GM12878 (cell line): ENCODE measurements around the gene PPARD. TPM values are rescaled to one million over a fixed set of nuclear protein-coding genes. Genes with fewer than 3 reads are reported as not detected.
A peak's percentile ranks its signal among the peaks of the same experiment; 100 is the strongest.

Experiments used
- ATAC-seq: fragments of 200-7000 bp; cut with Tn5 transposase; 3 replicates; pipeline ENCODE4 v1.9.1; 2020; ENCODE audit warnings: mild to moderate bottlenecking, moderate library complexity
- BruUV-seq: library from RNA; stranded (reverse); fragments of 400-500 nt; replicated peaks from 2 replicates; lab custom pipeline; 2021; lab: Mats Ljungman, UMichigan
- CTCF ChIA-PET: fragments of 300-600 bp; sonication (Branson Sonifier 250); formaldehyde crosslinking; extraction: SDS; loops from one replicate; lab custom pipeline; 2021; ENCODE audit warnings: inconsistent platforms; lab: Yijun Ruan, JAX
- POLR2A ChIA-PET: fragments of 350-600 bp; formaldehyde crosslinking; extraction: SDS; loops from one replicate; lab custom pipeline; 2021; ENCODE audit warnings: inconsistent platforms; lab: Charles Lee
- RAD21 ChIA-PET: fragments of 300-600 bp; sonication (Branson Sonifier 250); formaldehyde crosslinking; loops from one replicate; lab custom pipeline; 2023; ENCODE audit warnings: antibody characterized with exemption; ENCODE audit not compliant: unreplicated experiment; lab: Charles Lee
- SMC1A ChIA-PET: fragments of 300-600 bp; sonication (Branson Sonifier 250); formaldehyde crosslinking; loops from one replicate; lab custom pipeline; 2023; ENCODE audit not compliant: unreplicated experiment, uncharacterized antibody; lab: Charles Lee
- DNase-seq: peaks from one replicate; pipeline ENCODE4 v3.0.0-alpha.2; 2011; ENCODE audit warnings: low read depth, low spot score
- FAIRE-seq: peaks from 3 replicates; lab custom pipeline; 2011; peaks lifted over from hg19 to GRCh38; lab: Jason Lieb, UNC
- H2AFZ ChIP-seq: 2 replicates; pipeline ENCODE4 v1.6.0; 2011; ENCODE audit warnings: low read depth, low read length, control low read depth; ENCODE audit not compliant: control insufficient read depth
- H3K27ac ChIP-seq: 2 replicates; pipeline ENCODE4 v1.5.1; 2011; ENCODE audit warnings: control low read depth; ENCODE audit not compliant: control insufficient read depth, insufficient read depth
- H3K27me3 ChIP-seq, 2 experiments: replicated peaks in 1 of 2; 2 replicates each; pipeline versions ENCODE4 v1.6.0 to v1.6.1; 2011; ENCODE audit warnings: low read length in 1 of 2; ENCODE audit not compliant: control insufficient read depth in 2 of 2, insufficient read depth in 2 of 2
- H3K36me3 ChIP-seq, 2 experiments: 2 replicates each; pipeline ENCODE4 v1.5.1; 2011; ENCODE audit warnings: low read length in 1 of 2; ENCODE audit not compliant: control insufficient read depth in 2 of 2, insufficient read depth in 2 of 2
- H3K4me1 ChIP-seq: 2 replicates; pipeline ENCODE4 v1.6.1; 2011; ENCODE audit warnings: mild to moderate bottlenecking, low read length, moderate library complexity, mixed read lengths; ENCODE audit not compliant: control insufficient read depth, insufficient read depth
- H3K4me2 ChIP-seq: 2 replicates; pipeline ENCODE4 v1.6.0; 2011; ENCODE audit warnings: control low read depth; ENCODE audit not compliant: control insufficient read depth, insufficient read depth
- H3K4me3 ChIP-seq: fragments of 200-600 bp; sonication (generic); 2 replicates; pipeline ENCODE4 v1.5.1; 2016
- H3K79me2 ChIP-seq: 2 replicates; pipeline ENCODE4 v1.6.0; 2011; ENCODE audit warnings: low read length; ENCODE audit not compliant: control insufficient read depth, insufficient read depth
- H3K9ac ChIP-seq: 2 replicates; pipeline ENCODE4 v1.8.0; 2011; ENCODE audit warnings: low read length, control low read depth, mixed read lengths; ENCODE audit not compliant: control insufficient read depth, insufficient read depth
- H3K9me3 ChIP-seq: replicated peaks from 3 replicates; pipeline ENCODE4 v1.5.1; 2011; ENCODE audit warnings: mild to moderate bottlenecking, low read length; ENCODE audit not compliant: control insufficient read depth, insufficient read depth
- H4K20me1 ChIP-seq: 2 replicates; pipeline ENCODE4 v1.6.0; 2011; ENCODE audit not compliant: control insufficient read depth, insufficient read depth
- ASH2L ChIP-seq: fragments of 300-600, 200-600 bp; sonication (generic); IDR thresholded peaks from 2 replicates; pipeline ENCODE4 v1.6.1; 2017; ENCODE audit warnings: low read depth, mild to moderate bottlenecking, borderline replicate concordance
- ATF7 ChIP-seq: fragments of 450-650 bp; IDR thresholded peaks from 2 replicates; pipeline ENCODE4 v1.6.1; 2016; ENCODE audit warnings: low read depth, mild to moderate bottlenecking
- BACH1 ChIP-seq: fragments of 450-650 bp; IDR thresholded peaks from 2 replicates; pipeline ENCODE4 v1.6.1; 2017; ENCODE audit warnings: mild to moderate bottlenecking, borderline replicate concordance
- DPF2 ChIP-seq: fragments of 450-650 bp; IDR thresholded peaks from 2 replicates; pipeline ENCODE4 v1.6.1; 2017; ENCODE audit warnings: mild to moderate bottlenecking
- EED ChIP-seq: sonication (generic); IDR thresholded peaks from 2 replicates; pipeline ENCODE4 v1.6.1; 2016; ENCODE audit warnings: antibody characterized with exemption, low read depth
- EGR1 ChIP-seq, 2 experiments: IDR thresholded peaks; 1 replicate in 1 of 2; 2 replicates in 1 of 2; pipeline ENCODE4 v1.6.1; 2011 to 2012; ENCODE audit warnings: low read depth in 2 of 2, low read length in 2 of 2, borderline replicate concordance in 1 of 2, mild to moderate bottlenecking in 1 of 2, moderate library complexity in 1 of 2
- ETV6 ChIP-seq, 2 experiments: fragments of 450-650 bp in 1 of 2; IDR thresholded peaks in 1 of 2; conservative IDR thresholded peaks in 1 of 2; 2 replicates each; pipeline ENCODE4 v1.6.1; 2014; ENCODE audit warnings: antibody characterized with exemption in 1 of 2, borderline replicate concordance in 1 of 2, low read depth in 1 of 2, mild to moderate bottlenecking in 1 of 2, moderate library complexity in 1 of 2
- FOXK2 ChIP-seq: fragments of 450-650 bp; IDR thresholded peaks from 2 replicates; pipeline ENCODE4 v1.6.1; 2017; ENCODE audit warnings: mild to moderate bottlenecking, moderate library complexity
- GABPA ChIP-seq: IDR thresholded peaks from 2 replicates; pipeline ENCODE4 v1.6.1; 2014; ENCODE audit warnings: antibody characterized with exemption, low read depth, mild to moderate bottlenecking, inconsistent platforms
- HSF1 ChIP-seq: fragments of 150-350 bp; IDR thresholded peaks from 2 replicates; pipeline ENCODE4 v1.6.1; 2014; ENCODE audit warnings: mild to moderate bottlenecking, low read depth, low read length
- IKZF1 ChIP-seq: fragments of 450-650 bp; conservative IDR thresholded peaks from 2 replicates; pipeline ENCODE4 v1.6.1; 2017; ENCODE audit warnings: antibody characterized with exemption, mild to moderate bottlenecking
- NR2C1 ChIP-seq: fragments of 450-650 bp; IDR thresholded peaks from 2 replicates; pipeline ENCODE4 v1.6.1; 2017; ENCODE audit warnings: antibody characterized with exemption, mild to moderate bottlenecking, moderate library complexity
- PAX5 ChIP-seq: IDR thresholded peaks from 2 replicates; pipeline ENCODE4 v1.6.1; 2011; ENCODE audit warnings: low read depth, low read length, borderline replicate concordance
- POLR2AphosphoS5 ChIP-seq: IDR thresholded peaks from 2 replicates; pipeline ENCODE4 v1.6.1; 2011; ENCODE audit warnings: mild to moderate bottlenecking, low read length, inconsistent platforms
- RUNX3 ChIP-seq: IDR thresholded peaks from 2 replicates; pipeline ENCODE4 v1.6.1; 2012; ENCODE audit warnings: low read length, inconsistent platforms
- SP1 ChIP-seq: IDR thresholded peaks from one replicate; pipeline ENCODE4 v1.6.1; 2011; ENCODE audit warnings: low read depth, low read length
- SPI1 ChIP-seq: IDR thresholded peaks from 2 replicates; pipeline ENCODE4 v1.6.1; 2011; ENCODE audit warnings: low read depth, mild to moderate bottlenecking, low read length, moderate library complexity, borderline replicate concordance; ENCODE audit not compliant: insufficient read depth
- SRF ChIP-seq, 2 experiments: IDR thresholded peaks; 2 replicates each; pipeline ENCODE4 v1.6.1; 2011; ENCODE audit warnings: low read depth in 2 of 2, low read length in 2 of 2, mild to moderate bottlenecking in 1 of 2, moderate library complexity in 1 of 2
- TAF1 ChIP-seq: IDR thresholded peaks from 2 replicates; pipeline ENCODE4 v1.6.1; 2011; ENCODE audit warnings: mild to moderate bottlenecking, low read depth, low read length, borderline replicate concordance
- ZSCAN29 ChIP-seq: fragments of 450-650 bp; IDR thresholded peaks from 2 replicates; pipeline ENCODE4 v1.6.1; 2017; ENCODE audit warnings: mild to moderate bottlenecking, moderate library complexity
- WGBS: methylation state at CpG from one replicate; pipeline ENCODE4 v1.1.6; 2016; ENCODE audit warnings: low lambda C conversion rate; ENCODE audit not compliant: insufficient replicate concordance, insufficient coverage; ENCODE audit errors: missing lambda C conversion rate; 5-methylcytosine and 5-hydroxymethylcytosine counted together
- in situ Hi-C: fragments of 300-500 bp; cut with MboI; formaldehyde crosslinking; loops from 9 replicates; pipeline ENCODE4 v1.14.3; 2018; ENCODE audit warnings: mixed read lengths
- intact Hi-C: fragments of 100-400 bp; cut with micrococcal nuclease; formaldehyde crosslinking; loops from one replicate; pipeline ENCODE4 v1.14.2; 2022; ENCODE audit not compliant: unreplicated experiment
- polyA plus RNA-seq, 11 experiments: library from polyadenylated mRNA; depleted of rRNA in 4 of 11; unstranded in 6 of 11; stranded (reverse) in 5 of 11; fragments of >200 nt; fragmentation: Nextera tagmentation in 4 of 11; fragmentation: Illumina TruSeq in 1 of 11; extraction: Ambion mirVana in 4 of 11; extraction: Trizol in 1 of 11; gene quantifications; 1 replicate in 1 of 11; 2 replicates in 10 of 11; pipeline versions ENCODE4 v1.2.1 to v1.2.3, GENCODE V29; 2011 to 2016; ENCODE audit warnings: inconsistent platforms in 2 of 11, missing spikeins in 2 of 11, low read depth in 1 of 11
- total RNA-seq, 4 experiments: library from RNA; depleted of rRNA in 3 of 4; stranded (reverse); fragments of >200 nt in 3 of 4; fragmentation: Illumina TruSeq in 1 of 4; extraction: Trizol in 1 of 4; gene quantifications; 2 replicates each; pipeline versions ENCODE4 v1.2.1 to v1.2.3, GENCODE V29; 2013 to 2021

The PPARD gene
- total and polyA plus RNA-seq, 10 of the 15 experiments (the other 5 are each of a cell fraction or from before 2014, with no cell fraction given): 0.05 to 12.6 (median 6.7) TPM

- Histone ChIP-seq H3K9ac (peak overlapping the region; percentile 44), H2AFZ (peak overlapping the region; percentile 81), H3K4me1 (peaks cover 44% of the 10 kb centered on the region), H3K4me3 (peak overlapping the region; percentile 37; the same call in 1 of the 2 replicates), H3K4me2 (peak overlapping the region; percentile 73), H4K20me1 (no peaks in the 10 kb centered on the region), H3K9me3 (no peaks in the 10 kb centered on the region), H3K79me2 (peaks cover 11% of the 10 kb centered on the region), H3K36me3 (no peaks in the 10 kb centered on the region; a peak in 1 of 4 replicates), H3K27me3 (no peaks in the 10 kb centered on the region), H3K27ac (peak overlapping the region; percentile 84)
- in situ Hi-C loops: no loop called here
- POLR2A ChIA-PET: no interaction called here
- SMC1A ChIA-PET: interaction anchor here (1.6 kb wide), 1 partner anchor 26 kb away, joined by 4 read pairs; no protein-coding TSS in a partner anchor
- BruUV-seq: no TSS peak
- DNase-seq (no peak), ATAC-seq (peak; percentile 89), FAIRE-seq (peak; percentile 61)
- RAD21 ChIA-PET: interaction anchor here (1.4 kb wide), 1 partner anchor 22 kb away, joined by 3 read pairs; no protein-coding TSS in a partner anchor
- CTCF ChIA-PET: no interaction called here
- WGBS: 13% methylated on average over 8 of the region's 8 CpGs
- intact Hi-C loops: no loop called here
- TF ChIP-seq TAF1 (peak; percentile 36; the same call in 1 of the 2 replicates), GABPA (0 out of 2 replicates have a peak, but pooled peaks have one; percentile 34), DPF2 (0 out of 2 replicates have a peak, but pooled peaks have one; percentile 18), EED (peak; percentile 45), NR2C1 (no peak), SP1 (peak; percentile 5), IKZF1 (peak; percentile 22), POLR2AphosphoS5 (no peak), PAX5 (peak; percentile 19; the same call in 1 of the 2 replicates), ATF7 (0 out of 2 replicates have a peak, but pooled peaks have one; percentile 15), SRF (IDR thresholded peaks at IDR 0.05; ENCODE audit: low read depth in 2 of 2, low read length in 2 of 2) (peak; percentile 74 to 79; a peak in 3 of 4 replicates), ASH2L (no peak), HSF1 (no peak), EGR1 (IDR thresholded peaks at IDR 0.05; ENCODE audit: borderline replicate concordance in 1 of 2, low read depth in 2 of 2, low read length in 2 of 2) (peak in 1 of 2 experiments; percentile 36; a peak in 1 of 3 replicates), RUNX3 (peak; percentile 79), ZSCAN29 (no peak), BACH1 (no peak), SPI1 (peak; percentile 96), ETV6 (conservative IDR thresholded peaks at IDR 0.05 in 1 of 2, IDR thresholded peaks at IDR 0.05 in 1 of 2; ENCODE audit: borderline replicate concordance in 1 of 2, low read depth in 1 of 2) (peak in 1 of 2 experiments; percentile 75; a peak in 2 of 4 replicates), FOXK2 (no peak)
Measured at GRCh38 chr6:35370124-35370741, 27.9 kb downstream of the PPARD start.
